Left colon (tissue), 2 donors: ENCODE results near the gene DOCK11. TPM values are rescaled to one million over a fixed set of nuclear protein-coding genes. Genes with fewer than 3 reads are reported as not detected.
A peak's percentile ranks its signal among the peaks of the same experiment; 100 is the strongest.

Source experiments
- ATAC-seq: fragments of 200-7000 bp; cut with Tn5 transposase; one replicate; pipeline ENCODE4 v1.9.1; 2020; ENCODE audit warnings: mild to moderate bottlenecking, moderate library complexity
- DNase-seq, 2 donors: peaks; one replicate each; pipeline ENCODE4 v3.0.0-alpha.2; 2020
- intact Hi-C, 2 donors: fragments of 100-400 bp; cut with DNase I in 1 of 2; cut with micrococcal nuclease in 1 of 2; formaldehyde crosslinking; loops; one replicate each; pipeline versions ENCODE4 v1.11.2 to v1.14.0; 2022; cut with DNase I, micrococcal nuclease
- total RNA-seq, 2 donors: library from RNA; stranded (reverse); fragmentation: NEBNext Ultra II Directional; extraction: Animal tissue kit (Norgen Biotek cat#: 25700); gene quantifications; one replicate each; pipeline ENCODE4 v1.2.1, GENCODE V29; 2021
- donor health status: DM: no; HTN: no; CAD: no.
- donor health status: DM: yes; HTN: yes; CAD: no.

The DOCK11 gene
- total RNA-seq, 2 donors from 2014 or later = 4.3 to 8.3 TPM

- ATAC-seq (no peak), DNase-seq (no peak)
- intact Hi-C loops = no loop called here
These were observed 28.7 kb downstream of the DOCK11 start for GRCh38 chrX:118524344-118524743.

GRCh38 chrX:118525174-118525730 is 29.6 kb downstream of the DOCK11 start:
- DNase-seq (no peak), ATAC-seq (no peak)
- intact Hi-C loops = no loop called here

- ATAC-seq (no peak), DNase-seq (no peak)
- intact Hi-C loops = no loop called here
These were observed 30.5 kb downstream of the DOCK11 start for GRCh38 chrX:118526149-118526548.

GRCh38 chrX:118528071-118528737 is 32.6 kb downstream of the DOCK11 start:
- ATAC-seq = no peak
- intact Hi-C loops = no loop called here
- peak in 1 of 2 donors; percentile 18 for DNase-seq

GRCh38 chrX:118530219-118530911 is 34.8 kb downstream of the DOCK11 start:
- intact Hi-C loops = no loop called here

GRCh38 chrX:118534716-118535493 is 39.3 kb downstream of the DOCK11 start:
- DNase-seq (no peak), ATAC-seq (no peak)
- intact Hi-C loops = no loop called here

More at GRCh38 chrX:118530219-118530911, 34.8 kb downstream of the DOCK11 start:
- ATAC-seq (no peak), DNase-seq (no peak)

- no peak for DNase-seq
- ATAC-seq = no peak
- intact Hi-C loops = no loop called here
These were observed 40.6 kb downstream of the DOCK11 start for GRCh38 chrX:118536204-118536603.

GRCh38 chrX:118536687-118537461 is 41.3 kb downstream of the DOCK11 start:
- no peak for ATAC-seq
- peak in 1 of 2 donors; percentile 9 for DNase-seq
- intact Hi-C loops = no loop called here

GRCh38 chrX:118538386-118538785 is 42.8 kb downstream of the DOCK11 start:
- no peak for ATAC-seq
- no peak for DNase-seq
- intact Hi-C loops = no loop called here

GRCh38 chrX:118540342-118540741 is 44.7 kb downstream of the DOCK11 start:
- DNase-seq = no peak
- no peak for ATAC-seq
- intact Hi-C loops = no loop called here

GRCh38 chrX:118541482-118541881 is 45.9 kb downstream of the DOCK11 start:
- no peak for ATAC-seq
- intact Hi-C loops = no loop called here
- no peak for DNase-seq

GRCh38 chrX:118545510-118545909 is 49.9 kb downstream of the DOCK11 start:
- ATAC-seq (no peak), DNase-seq (no peak)
- intact Hi-C loops = no loop called here

- DNase-seq (no peak), ATAC-seq (no peak)
- intact Hi-C loops = no loop called here
These were observed 53.2 kb downstream of the DOCK11 start for GRCh38 chrX:118548841-118549240.

GRCh38 chrX:118550792-118551191 is 55.2 kb downstream of the DOCK11 start:
- DNase-seq (no peak), ATAC-seq (no peak)
- intact Hi-C loops = no loop called here

GRCh38 chrX:118551426-118551825 is 55.8 kb downstream of the DOCK11 start:
- intact Hi-C loops = no loop called here
- DNase-seq = no peak
- no peak for ATAC-seq

- ATAC-seq (no peak), DNase-seq (no peak)
These were observed 56.7 kb downstream of the DOCK11 start for GRCh38 chrX:118552121-118552900.

GRCh38 chrX:118553042-118553710 is 57.6 kb downstream of the DOCK11 start:
- no peak for ATAC-seq
- intact Hi-C loops = no loop called here
- DNase-seq = no peak

More at GRCh38 chrX:118552121-118552900, 56.7 kb downstream of the DOCK11 start:
- intact Hi-C loops = no loop called here

- intact Hi-C loops = no loop called here
- no peak for ATAC-seq
These were observed 58.9 kb downstream of the DOCK11 start for GRCh38 chrX:118554511-118554910.

More at GRCh38 chrX:118554511-118554910, 58.9 kb downstream of the DOCK11 start:
- DNase-seq = no peak
